HL-60 (cell line): Measurements from ENCODE around the gene NUDT3.

Source experiments
- GABPA ChIP-seq: IDR thresholded peaks from 2 replicates; pipeline ENCODE4 v1.6.1; 2012; ENCODE audit warnings: low read depth
- POLR2AphosphoS5 ChIP-seq: IDR thresholded peaks from 2 replicates; pipeline ENCODE4 v1.6.1; 2012; ENCODE audit warnings: low read depth
- TF ChIP-seq, protein P1 (sequence below): IDR thresholded peaks from one replicate; pipeline ENCODE4 v1.5.1; 2011; ENCODE audit warnings: low read length, control low read depth, inconsistent platforms; ENCODE audit not compliant: insufficient read depth
- TF ChIP-seq, protein P2 (sequence below): IDR thresholded peaks from 2 replicates; pipeline ENCODE4 v1.6.1; 2012; ENCODE audit warnings: low read depth; ENCODE audit not compliant: insufficient replicate concordance

GRCh38 chr6:34343806-34344205, 48.7 kb downstream of the NUDT3 start:
- no peak for TF ChIP-seq POLR2AphosphoS5
- TF ChIP-seq, protein P1, sequence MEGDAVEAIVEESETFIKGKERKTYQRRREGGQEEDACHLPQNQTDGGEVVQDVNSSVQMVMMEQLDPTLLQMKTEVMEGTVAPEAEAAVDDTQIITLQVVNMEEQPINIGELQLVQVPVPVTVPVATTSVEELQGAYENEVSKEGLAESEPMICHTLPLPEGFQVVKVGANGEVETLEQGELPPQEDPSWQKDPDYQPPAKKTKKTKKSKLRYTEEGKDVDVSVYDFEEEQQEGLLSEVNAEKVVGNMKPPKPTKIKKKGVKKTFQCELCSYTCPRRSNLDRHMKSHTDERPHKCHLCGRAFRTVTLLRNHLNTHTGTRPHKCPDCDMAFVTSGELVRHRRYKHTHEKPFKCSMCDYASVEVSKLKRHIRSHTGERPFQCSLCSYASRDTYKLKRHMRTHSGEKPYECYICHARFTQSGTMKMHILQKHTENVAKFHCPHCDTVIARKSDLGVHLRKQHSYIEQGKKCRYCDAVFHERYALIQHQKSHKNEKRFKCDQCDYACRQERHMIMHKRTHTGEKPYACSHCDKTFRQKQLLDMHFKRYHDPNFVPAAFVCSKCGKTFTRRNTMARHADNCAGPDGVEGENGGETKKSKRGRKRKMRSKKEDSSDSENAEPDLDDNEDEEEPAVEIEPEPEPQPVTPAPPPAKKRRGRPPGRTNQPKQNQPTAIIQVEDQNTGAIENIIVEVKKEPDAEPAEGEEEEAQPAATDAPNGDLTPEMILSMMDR = no peak
- no peak for TF ChIP-seq GABPA
- TF ChIP-seq, protein P2, sequence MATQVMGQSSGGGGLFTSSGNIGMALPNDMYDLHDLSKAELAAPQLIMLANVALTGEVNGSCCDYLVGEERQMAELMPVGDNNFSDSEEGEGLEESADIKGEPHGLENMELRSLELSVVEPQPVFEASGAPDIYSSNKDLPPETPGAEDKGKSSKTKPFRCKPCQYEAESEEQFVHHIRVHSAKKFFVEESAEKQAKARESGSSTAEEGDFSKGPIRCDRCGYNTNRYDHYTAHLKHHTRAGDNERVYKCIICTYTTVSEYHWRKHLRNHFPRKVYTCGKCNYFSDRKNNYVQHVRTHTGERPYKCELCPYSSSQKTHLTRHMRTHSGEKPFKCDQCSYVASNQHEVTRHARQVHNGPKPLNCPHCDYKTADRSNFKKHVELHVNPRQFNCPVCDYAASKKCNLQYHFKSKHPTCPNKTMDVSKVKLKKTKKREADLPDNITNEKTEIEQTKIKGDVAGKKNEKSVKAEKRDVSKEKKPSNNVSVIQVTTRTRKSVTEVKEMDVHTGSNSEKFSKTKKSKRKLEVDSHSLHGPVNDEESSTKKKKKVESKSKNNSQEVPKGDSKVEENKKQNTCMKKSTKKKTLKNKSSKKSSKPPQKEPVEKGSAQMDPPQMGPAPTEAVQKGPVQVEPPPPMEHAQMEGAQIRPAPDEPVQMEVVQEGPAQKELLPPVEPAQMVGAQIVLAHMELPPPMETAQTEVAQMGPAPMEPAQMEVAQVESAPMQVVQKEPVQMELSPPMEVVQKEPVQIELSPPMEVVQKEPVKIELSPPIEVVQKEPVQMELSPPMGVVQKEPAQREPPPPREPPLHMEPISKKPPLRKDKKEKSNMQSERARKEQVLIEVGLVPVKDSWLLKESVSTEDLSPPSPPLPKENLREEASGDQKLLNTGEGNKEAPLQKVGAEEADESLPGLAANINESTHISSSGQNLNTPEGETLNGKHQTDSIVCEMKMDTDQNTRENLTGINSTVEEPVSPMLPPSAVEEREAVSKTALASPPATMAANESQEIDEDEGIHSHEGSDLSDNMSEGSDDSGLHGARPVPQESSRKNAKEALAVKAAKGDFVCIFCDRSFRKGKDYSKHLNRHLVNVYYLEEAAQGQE = no peak
